A172 (cell line): ENCODE data around the gene SLC22A12. TPM values are rescaled to one million over a fixed set of nuclear protein-coding genes. Genes with fewer than 3 reads are reported as not detected.

ENCODE experiments used
- DNase-seq: peaks from one replicate; pipeline ENCODE4 v3.0.0-alpha.2; 2015; ENCODE audit warnings: low spot score
- total RNA-seq: library from RNA; depleted of rRNA; stranded (reverse); fragments of >200 nt; shearing (Covaris generic); gene quantifications from 2 replicates; pipeline ENCODE4 v1.2.3, GENCODE V29; 2014

SLC22A12 gene
- total RNA-seq, 1 experiment from 2014 or later: not detected

DNA sequence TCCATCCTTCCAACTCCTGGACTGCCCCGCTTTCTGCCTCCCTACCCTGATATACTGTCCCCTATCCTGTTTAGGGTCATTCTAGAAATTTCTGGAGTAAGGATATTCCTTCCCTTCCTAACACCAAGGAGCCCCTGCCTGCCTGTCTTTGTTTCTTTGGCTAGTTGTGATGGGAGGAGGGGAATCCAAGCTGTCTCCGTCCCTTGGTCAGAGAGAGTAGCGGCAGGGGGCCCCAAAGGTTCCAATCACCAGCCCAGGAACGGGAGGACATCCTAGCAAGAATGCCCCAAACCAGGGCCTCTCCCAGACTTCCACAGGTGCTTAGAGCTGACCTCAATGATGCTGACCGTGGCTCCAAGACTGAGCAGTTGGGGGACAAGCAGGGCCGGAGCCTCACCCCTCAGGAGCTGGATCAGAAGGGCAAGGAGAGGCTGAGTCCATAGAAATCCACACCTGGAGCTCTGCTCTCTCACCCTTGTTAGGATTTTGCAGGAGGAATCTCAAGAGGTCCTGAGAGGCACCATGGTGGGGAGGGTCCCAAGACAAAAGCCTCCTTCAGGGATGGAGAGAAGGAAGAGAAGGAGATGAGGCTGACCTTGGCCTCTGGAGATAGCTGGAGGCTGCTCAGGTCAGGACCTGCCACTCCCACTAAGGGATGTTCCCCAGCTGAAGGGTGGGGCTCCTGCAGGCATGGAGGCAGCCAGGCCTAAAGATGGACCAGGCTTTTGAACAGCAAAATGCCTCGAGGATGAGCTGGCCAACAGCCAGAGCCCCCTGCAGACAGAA is 13.6 kb downstream of the SLC22A12 start:
- no peak for DNase-seq

DNA sequence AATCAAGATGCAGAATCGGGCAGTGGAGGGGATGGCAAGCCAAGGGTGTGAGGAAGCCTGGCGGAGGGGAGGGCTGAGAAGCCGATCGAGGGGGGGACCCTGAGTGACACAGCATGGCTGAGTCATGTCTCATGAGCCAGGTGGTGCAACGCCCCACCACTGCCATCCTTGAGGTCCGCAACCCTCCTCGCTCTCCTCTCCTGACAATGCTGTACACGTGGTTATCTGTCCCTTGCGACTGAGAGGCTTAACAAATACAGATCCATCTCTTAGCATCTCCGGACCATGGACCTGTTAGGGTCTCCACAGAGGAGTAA is 14.2 kb downstream of the SLC22A12 start:
- DNase-seq: no peak

DNA sequence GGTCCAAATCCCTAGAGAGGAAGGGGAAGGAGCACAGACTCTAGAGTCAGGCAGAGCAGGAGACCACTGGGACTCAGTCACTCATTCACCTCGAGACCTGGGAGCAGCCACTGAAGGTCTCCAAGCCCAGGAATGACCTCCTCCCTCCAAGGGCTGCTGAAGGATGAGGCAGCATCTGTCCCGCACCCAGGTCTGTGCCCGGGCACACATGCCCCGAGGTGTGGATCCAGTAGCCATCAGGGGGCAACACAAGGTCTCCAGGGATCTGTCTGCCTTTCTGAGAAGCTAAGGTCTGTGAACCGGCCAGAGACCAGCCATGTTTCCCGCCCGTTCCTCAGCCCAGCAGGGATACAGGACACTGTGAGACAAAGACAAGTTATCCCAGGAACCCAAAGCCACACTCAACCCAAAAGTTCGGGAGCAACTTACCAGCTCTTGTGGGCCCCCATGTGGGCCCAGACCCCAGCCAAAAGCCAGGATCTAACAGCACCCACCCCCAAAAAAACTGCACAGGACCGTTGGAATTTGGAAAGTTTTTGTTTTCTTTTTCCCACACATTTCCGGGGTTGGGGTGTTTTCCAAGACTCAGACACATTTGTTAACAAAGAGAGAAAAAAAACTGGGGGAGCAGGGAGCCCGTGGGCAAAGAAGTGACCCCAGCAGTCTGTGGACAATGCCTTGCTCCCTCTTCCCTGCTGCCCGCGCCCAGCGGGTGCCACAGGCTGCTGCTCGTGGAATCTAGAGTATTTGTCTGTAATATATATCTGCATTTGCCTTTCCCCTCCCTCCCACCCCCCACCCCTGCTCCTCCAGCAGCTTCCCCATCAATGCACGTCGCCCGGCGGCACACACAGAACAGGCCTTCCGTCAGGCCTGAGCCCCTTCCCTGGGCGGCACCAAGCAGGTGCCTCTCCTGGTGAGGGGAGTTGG is 14.9 kb downstream of the SLC22A12 start:
- no peak for DNase-seq

DNA sequence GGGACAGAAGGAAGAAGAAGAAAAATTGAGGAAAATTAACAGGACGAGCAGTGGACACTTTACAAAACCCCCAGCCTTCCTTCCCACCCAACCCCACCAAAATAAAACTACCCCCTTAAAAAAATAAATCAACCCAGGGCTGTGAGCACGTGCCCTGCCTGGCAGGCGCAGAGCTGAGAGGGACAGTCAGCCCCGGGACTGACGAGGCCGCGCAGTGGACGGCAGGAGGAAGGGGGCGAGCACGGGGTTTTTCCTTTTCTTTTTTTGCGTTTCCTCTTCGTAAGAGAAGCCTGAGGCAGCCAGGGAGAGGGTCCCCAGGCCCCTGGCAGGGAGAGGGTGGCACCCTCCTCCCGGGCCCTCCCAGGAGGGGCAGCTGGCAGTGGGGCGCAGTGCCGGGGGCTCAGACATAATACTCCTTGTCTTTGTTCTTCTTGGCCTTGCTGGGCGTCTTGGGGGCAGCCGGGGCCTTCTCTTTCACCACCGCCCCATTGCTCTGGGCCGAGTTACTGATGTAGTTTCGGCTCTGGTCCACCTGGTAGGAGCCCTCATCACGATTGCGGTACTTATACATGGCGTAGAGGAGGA is 15.9 kb downstream of the SLC22A12 start:
- DNase-seq: no peak

DNA sequence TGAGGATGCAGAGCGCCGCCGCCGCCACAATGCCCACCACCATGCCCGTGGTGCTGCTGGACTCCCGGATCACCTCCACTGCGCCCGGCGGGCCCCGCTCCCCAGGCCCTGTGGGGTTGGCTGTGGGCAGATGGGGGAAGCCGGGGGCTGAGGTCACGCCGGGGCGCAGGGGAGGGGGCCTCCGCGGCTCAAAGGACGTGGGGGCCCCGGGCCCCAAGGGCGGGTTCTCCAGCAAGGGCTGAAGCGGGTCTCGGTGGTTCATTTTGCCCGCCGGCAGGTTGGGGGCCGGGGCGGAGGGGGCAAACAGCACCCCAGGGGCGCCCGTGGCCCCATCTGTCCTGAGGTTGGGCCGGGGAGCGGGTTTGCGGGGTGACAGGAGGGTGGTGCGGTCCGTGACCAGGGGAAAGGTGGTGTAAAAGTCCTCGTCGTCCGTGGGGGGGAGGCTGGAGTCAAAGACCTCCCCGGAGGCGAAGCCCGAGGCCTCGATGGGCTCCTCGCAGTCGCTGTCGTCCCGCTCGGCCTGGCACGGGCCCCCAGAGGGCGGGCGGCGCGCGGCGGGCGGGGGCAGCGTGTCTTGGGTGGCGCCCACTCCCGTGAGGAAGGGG is 16.5 kb downstream of the SLC22A12 start:
- no peak for DNase-seq

- DNase-seq: no peak
Observed at GRCh38 chr11:64608046-64608445, 17.0 kb downstream of the SLC22A12 start.

DNA sequence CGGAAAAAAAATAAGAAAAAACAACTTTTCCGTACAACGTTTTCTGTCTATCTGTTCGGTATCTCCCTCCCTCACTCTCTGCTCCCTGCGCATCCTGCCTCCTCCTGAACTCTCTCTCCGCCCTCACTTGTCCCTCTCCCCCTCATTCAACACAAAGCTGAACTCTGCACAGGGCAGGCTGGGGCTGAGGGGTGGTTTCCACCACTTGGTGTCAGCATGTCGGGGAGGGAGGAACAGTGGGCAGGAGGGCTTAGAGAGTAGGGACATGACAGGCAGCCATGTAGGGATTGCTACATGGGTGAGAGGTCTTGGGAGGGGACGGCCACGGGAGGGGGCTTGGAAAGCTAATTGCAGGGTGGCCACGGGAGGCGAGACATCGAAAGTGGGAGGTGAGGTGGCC is 17.6 kb downstream of the SLC22A12 start:
- DNase-seq: no peak

DNA sequence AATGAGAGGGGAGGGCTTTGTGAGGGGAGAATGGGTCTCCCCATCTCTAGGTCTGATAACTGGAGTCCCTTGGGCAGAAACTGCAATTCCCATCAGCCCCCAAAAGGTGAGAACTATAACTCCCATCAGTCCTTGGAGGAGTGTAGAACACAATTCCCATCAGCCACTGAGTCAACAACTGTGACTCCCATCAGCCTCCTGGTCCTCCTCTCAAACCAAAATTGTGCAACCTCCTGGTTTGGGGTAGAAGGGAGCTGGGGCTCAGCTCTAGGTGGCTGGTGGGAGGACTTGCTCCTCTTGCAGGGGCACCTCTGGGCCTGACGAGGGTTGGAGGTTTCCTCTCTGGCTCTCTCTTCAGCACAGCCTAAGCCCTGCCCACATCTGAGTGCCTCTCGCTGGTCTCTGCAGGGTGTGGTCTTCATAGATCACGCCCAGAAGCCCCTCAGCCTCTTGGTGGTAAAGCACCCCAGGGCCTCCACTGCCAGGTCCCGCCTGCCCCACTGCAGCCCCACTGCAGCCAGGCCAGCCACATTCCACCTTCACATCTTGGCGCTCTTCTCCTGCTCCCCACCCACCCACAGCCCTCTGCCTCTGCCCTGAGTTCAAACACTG is 18.5 kb downstream of the SLC22A12 start:
- DNase-seq: no peak

DNA sequence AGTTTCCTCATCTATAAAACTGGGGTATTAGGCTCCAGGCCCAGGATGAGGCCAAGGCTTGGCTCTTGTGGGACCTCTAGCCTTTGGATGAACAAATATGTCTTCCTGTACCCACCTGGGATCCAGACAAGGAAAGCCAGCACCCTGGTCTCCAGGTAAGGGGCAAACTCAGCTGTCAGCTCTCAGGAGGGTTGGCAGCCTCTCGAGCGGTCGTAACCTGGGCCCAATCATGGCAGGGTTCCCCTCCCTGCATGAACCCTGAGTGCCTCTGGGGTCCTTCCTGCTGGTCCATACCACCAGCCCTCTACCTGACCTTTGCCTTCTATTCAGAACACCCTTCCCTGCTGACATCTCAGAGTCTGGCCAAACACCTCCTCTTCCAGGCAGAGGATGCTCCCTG is 19.6 kb downstream of the SLC22A12 start:
- DNase-seq: no peak

GRCh38 chr11:64611176-64611575 is 20.2 kb downstream of the SLC22A12 start:
- DNase-seq: no peak

- DNase-seq: peak; percentile 21
Observed at GRCh38 chr11:64611869-64612646, 21.0 kb downstream of the SLC22A12 start.

- no peak for DNase-seq
Observed at GRCh38 chr11:64613648-64614047, 22.6 kb downstream of the SLC22A12 start.

DNA sequence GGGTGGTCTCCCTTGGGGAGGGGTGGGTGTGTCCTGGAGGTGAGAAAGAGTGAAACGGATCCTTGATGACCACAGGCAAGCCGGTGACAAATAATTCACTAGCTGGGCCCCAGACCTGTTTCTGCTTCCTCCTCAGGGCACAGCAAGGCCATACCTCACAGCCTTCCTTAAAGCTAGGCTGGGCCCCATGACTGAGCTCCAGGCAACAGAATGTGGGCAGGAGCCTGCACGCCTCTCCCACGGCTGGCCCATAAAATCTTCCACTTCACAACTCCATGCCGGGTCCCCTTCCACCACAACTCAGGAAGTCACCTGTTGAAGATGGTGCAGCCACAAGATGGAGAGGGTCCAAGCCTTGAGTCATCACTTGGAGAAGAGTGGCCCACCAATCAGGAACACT is 23.9 kb downstream of the SLC22A12 start:
- DNase-seq: no peak

DNA sequence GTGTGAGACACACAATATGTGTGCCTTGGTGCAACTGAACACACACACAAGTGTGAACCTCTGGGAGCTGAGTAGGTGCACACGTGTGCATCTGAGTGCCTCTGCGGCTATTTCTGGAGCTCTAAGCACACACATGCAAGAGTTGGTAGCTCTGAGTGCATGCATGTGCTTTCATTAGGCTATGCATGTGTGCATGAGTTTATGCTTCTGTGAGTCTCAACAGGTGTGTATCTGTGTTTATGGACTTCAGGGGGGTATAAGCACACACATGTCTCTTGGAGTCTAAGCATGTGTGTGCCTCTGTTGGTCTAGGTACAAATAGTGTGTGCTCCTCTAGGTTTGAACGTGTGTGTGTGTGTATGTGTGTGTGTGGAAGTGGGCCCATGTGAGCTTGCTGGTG is 25.8 kb downstream of the SLC22A12 start:
- no peak for DNase-seq

DNA sequence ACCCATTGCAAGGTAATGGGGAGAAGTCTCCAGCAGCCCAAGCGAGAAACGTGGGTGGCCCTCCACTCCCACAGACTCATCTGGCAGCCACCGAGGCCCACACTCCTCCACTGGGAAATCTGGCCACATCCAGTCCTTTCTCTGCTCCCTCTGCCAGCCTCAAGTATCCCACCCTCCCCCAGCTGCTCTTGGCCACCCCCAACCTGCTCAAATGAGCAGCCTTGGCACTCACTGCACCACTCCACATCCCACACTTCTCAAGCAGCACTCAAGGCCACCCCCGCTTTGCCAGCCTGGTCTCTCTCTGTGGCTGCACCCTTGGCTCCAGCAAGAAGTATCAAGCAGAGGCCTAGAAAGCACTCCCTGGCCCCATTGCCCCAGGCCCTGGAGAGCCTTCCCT is 28.2 kb downstream of the SLC22A12 start:
- DNase-seq: no peak

- DNase-seq: peak; percentile 31
Observed at GRCh38 chr11:64619811-64620380, 28.9 kb downstream of the SLC22A12 start.

- DNase-seq: no peak
Observed at GRCh38 chr11:64620381-64620971, 29.5 kb downstream of the SLC22A12 start.

DNA sequence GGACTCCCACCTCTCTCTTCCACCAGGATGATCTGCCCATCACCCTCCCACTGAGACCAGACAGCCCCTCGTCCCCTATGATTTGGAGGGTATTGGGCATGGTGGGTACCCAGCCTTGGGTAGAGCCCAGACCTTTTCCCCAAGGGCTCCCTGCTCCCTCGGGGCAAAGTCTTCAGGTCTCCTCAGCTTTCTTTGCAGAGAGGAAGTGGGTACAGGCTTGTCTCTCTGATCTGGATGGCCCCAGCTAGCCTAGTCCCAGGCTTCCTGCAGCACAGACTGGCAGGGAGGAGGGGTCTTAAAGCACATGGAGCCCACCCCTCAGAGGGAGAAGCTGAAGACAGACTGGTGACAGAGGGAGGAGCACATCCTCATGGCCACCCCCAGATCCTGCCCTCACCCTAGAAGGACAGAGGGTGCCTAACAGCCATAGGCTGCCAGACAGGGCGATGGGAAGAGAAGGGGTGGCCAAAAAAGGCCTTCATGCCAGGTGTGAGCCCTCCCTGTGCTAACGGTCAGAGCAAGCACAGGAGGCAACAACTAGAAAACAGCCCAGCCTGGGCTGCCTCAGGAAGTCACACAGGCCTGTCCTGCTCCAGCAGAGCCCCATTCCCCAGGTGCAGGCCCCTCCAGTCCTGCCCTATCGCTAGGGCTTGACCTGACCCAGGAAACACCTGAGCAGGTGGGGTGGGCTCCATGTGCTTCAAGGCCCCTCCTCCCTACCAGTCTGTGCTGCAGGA is 30.4 kb downstream of the SLC22A12 start:
- no peak for DNase-seq

GRCh38 chr11:64622681-64623080 is 31.7 kb downstream of the SLC22A12 start:
- DNase-seq: no peak
